ENCODE measurements around the gene KCNJ3. TPM values are rescaled to one million over a fixed set of nuclear protein-coding genes. Genes with fewer than 3 reads are reported as not detected.

KCNJ3 gene
- total RNA-seq, 1 experiment from 2014 or later: 0.11 TPM

DNA sequence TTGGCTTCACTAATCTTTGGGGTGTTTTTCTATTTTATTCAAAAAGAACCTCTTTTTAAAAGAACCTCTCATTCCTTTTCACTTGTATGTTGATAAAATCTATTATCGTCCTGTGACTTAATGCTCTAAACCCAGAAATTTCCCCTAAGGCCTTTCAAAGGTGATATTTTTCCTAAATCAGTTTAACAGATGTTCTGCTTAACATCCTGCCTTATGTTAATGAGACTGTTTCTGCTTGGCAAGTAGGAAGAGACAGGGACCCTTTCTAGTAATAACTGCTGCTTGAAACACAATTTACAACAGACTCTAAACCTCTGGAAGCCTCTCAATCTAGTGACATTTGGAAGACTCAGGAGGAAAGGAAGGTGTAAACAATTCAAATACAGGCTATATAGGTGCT lies 128.8 kb downstream of the KCNJ3 start:
- H3K4me3 Mint-ChIP-seq: no peak overlapping the region
- H3K4me1 ChIP-seq (ENCODE audit: insufficient read depth, low read length): no peaks in the 10 kb centered on the region
- H3K79me1 ChIP-seq (ENCODE audit: insufficient read depth, low read depth, low read length, poor library complexity, severe bottlenecking): no peaks in the 10 kb centered on the region
- H3K23me2 ChIP-seq (ENCODE audit: insufficient read length, low read depth, low read length, poor library complexity, severe bottlenecking): no peaks in the 10 kb centered on the region
- no peak overlapping the region for H4K8ac ChIP-seq (replicated peaks; ENCODE audit: insufficient read length, low read depth, low read length)
- TF ChIP-seq, protein P1, sequence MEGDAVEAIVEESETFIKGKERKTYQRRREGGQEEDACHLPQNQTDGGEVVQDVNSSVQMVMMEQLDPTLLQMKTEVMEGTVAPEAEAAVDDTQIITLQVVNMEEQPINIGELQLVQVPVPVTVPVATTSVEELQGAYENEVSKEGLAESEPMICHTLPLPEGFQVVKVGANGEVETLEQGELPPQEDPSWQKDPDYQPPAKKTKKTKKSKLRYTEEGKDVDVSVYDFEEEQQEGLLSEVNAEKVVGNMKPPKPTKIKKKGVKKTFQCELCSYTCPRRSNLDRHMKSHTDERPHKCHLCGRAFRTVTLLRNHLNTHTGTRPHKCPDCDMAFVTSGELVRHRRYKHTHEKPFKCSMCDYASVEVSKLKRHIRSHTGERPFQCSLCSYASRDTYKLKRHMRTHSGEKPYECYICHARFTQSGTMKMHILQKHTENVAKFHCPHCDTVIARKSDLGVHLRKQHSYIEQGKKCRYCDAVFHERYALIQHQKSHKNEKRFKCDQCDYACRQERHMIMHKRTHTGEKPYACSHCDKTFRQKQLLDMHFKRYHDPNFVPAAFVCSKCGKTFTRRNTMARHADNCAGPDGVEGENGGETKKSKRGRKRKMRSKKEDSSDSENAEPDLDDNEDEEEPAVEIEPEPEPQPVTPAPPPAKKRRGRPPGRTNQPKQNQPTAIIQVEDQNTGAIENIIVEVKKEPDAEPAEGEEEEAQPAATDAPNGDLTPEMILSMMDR (conservative IDR thresholded peaks at IDR 0.05): no peak
- no peak overlapping the region for H3K27ac ChIP-seq (ENCODE audit: insufficient read length, low read depth, low read length)
- no peak overlapping the region for H3K56ac ChIP-seq (ENCODE audit: insufficient read length, low read depth, low read length)
- no peak overlapping the region for H4K91ac ChIP-seq (ENCODE audit: insufficient read length, low read depth, low read length)
- H2AK5ac ChIP-seq (ENCODE audit: insufficient read length, low read length): no peak overlapping the region
- no peak overlapping the region for H2BK20ac ChIP-seq (ENCODE audit: low read depth, low read length, poor library complexity, severe bottlenecking)
- no peak overlapping the region for H3K4ac ChIP-seq (ENCODE audit: low read depth, low read length)
- H3K36me3 Mint-ChIP-seq (ENCODE audit: insufficient read depth in 1 of 3, low read depth in 3 of 3): no peaks in the 10 kb centered on the region
- H2BK120ac ChIP-seq (ENCODE audit: low read depth, low read length, poor library complexity, severe bottlenecking): no peak overlapping the region
- H3K9me3 ChIP-seq (ENCODE audit: control insufficient read depth, low read depth, low read length): no peaks in the 10 kb centered on the region
- no peaks in the 10 kb centered on the region for H3K9me3 Mint-ChIP-seq
- H2BK5ac ChIP-seq (ENCODE audit: insufficient read length, low read length): no peak overlapping the region
- H3K27ac Mint-ChIP-seq: no peak overlapping the region
- H3K23ac ChIP-seq (ENCODE audit: insufficient read length, low read depth, low read length): no peak overlapping the region
- no peak overlapping the region for H2AFZ ChIP-seq (ENCODE audit: low read length)
- no peak overlapping the region for H3K14ac ChIP-seq (ENCODE audit: insufficient read depth, low read length)
- H3K4me1 Mint-ChIP-seq: no peaks in the 10 kb centered on the region
- no peak overlapping the region for H4K5ac ChIP-seq (ENCODE audit: insufficient read length, low read depth, low read length)
- no peak overlapping the region for H2BK15ac ChIP-seq (ENCODE audit: low read depth, low read length)
- no peaks in the 10 kb centered on the region for H4K20me1 ChIP-seq (ENCODE audit: control insufficient read depth, insufficient read depth, insufficient read length)
- DNase-seq: no peak
- no peak overlapping the region for H3K9ac ChIP-seq (ENCODE audit: extremely low read depth, insufficient read length, low read length)
- no peak overlapping the region for H2BK12ac ChIP-seq (ENCODE audit: insufficient read length, low read depth, low read length)
- no CpG with 5 or more reads among the region's 1 CpG for WGBS (ENCODE audit: extremely low coverage, insufficient read length, low lambda C conversion rate)
- no peaks in the 10 kb centered on the region for H3K27me3 Mint-ChIP-seq (ENCODE audit: low read depth)
- H3K18ac ChIP-seq (ENCODE audit: insufficient read length, low read depth, low read length): no peak overlapping the region
- no peak overlapping the region for H3K4me2 ChIP-seq (ENCODE audit: insufficient read depth, insufficient read length, low read length)
- no peaks in the 10 kb centered on the region for H3K27me3 ChIP-seq (ENCODE audit: insufficient read depth, low read length)
- no peak overlapping the region for H3T11ph ChIP-seq (ENCODE audit: low read length)
- H3K79me2 ChIP-seq (ENCODE audit: insufficient read depth, low read length): no peaks in the 10 kb centered on the region
